Right hindlimb (tissue), 1 donor: ENCODE results near the gene GABRD.

Source experiments
- DNase-seq: peaks from one replicate; pipeline ENCODE4 v3.0.0-alpha.2; 2018

The GABRD gene

GRCh38 chr1:2041305-2041704 lies 22.2 kb downstream of the GABRD start:
- DNase-seq, result no peak

- DNase-seq, result no peak
Measured at GRCh38 chr1:2041887-2042286, 22.7 kb downstream of the GABRD start.

GRCh38 chr1:2042830-2043773 lies 24.0 kb downstream of the GABRD start:
- DNase-seq, result no peak

- DNase-seq, result no peak
Measured at GRCh38 chr1:2043886-2044285, 24.7 kb downstream of the GABRD start.

GRCh38 chr1:2044510-2045319 lies 25.6 kb downstream of the GABRD start:
- peak; percentile 79 for DNase-seq

- peak; percentile 57 for DNase-seq
Measured at GRCh38 chr1:2045468-2046173, 26.5 kb downstream of the GABRD start.

GRCh38 chr1:2046174-2046917 lies 27.2 kb downstream of the GABRD start:
- DNase-seq, result no peak

- no peak for DNase-seq
Measured at GRCh38 chr1:2046953-2047748, 28.0 kb downstream of the GABRD start.

GRCh38 chr1:2047749-2048729 lies 28.9 kb downstream of the GABRD start:
- no peak for DNase-seq

GRCh38 chr1:2049225-2049717 lies 30.1 kb downstream of the GABRD start:
- no peak for DNase-seq

GRCh38 chr1:2049718-2050431 lies 30.7 kb downstream of the GABRD start, which contains the start of gene PRKCZ:
Gene PRKCZ (plus strand): TSS chr1:2050411. CDS start chr1:2050631, 220 bp downstream.
- DNase-seq, result peak; percentile 64

- DNase-seq, result no peak
Measured at GRCh38 chr1:2050461-2050792, 31.3 kb downstream of the GABRD start.

GRCh38 chr1:2050793-2051682 lies 31.9 kb downstream of the GABRD start:
- no peak for DNase-seq

GRCh38 chr1:2052054-2052679 lies 33.0 kb downstream of the GABRD start:
- no peak for DNase-seq

GRCh38 chr1:2052756-2053155 lies 33.6 kb downstream of the GABRD start:
- no peak for DNase-seq

GRCh38 chr1:2053217-2053616 lies 34.1 kb downstream of the GABRD start:
- no peak for DNase-seq

GRCh38 chr1:2053784-2054376 lies 34.7 kb downstream of the GABRD start:
- no peak for DNase-seq
